ENCODE measurements around the gene CPNE6. TPM values are rescaled to one million over a fixed set of nuclear protein-coding genes. Genes with fewer than 3 reads are reported as not detected.

CPNE6 gene
- polyA plus RNA-seq, 1 experiment: not detected

DNA sequence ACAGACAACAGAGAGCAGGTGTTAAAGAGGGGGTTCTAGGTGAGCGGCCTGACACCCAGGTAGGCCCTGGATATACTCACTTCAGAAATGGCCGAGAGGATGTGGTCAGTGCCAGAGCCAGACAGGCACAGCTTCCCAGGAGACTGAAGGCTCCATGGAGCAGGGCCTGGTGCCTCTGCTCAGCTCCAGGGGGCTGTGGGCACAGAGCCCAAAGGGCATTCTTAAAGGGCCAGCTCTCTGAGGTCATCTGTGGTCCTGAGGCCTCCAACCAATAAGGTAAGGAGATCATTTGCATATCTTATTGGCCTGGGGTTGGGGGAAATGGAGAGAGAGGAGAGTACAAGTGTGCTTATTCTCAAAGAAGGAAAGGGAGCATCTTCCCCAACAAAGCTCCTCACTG lies 13.1 kb downstream of the CPNE6 start:
- H3K9me3 ChIP-seq (ENCODE audit: control insufficient read depth, insufficient read depth, low read length): no peaks in the 10 kb centered on the region; the same call in 1 of the 2 replicates
- ChIA-PET CTCF (interaction anchor here (1.1 to 1.4 kb wide), 2 partner anchors 24 to 26 kb away, joined by 3 to 6 read pairs; no protein-coding TSS in a partner anchor), POLR2A (no interaction called here)
- TF ChIP-seq CTCF (IDR thresholded peaks at IDR 0.05; ENCODE audit: low read depth, low read length): no peak
- H3K27me3 ChIP-seq (ENCODE audit: control insufficient read depth, insufficient read depth, low read length): peaks cover 54% of the 10 kb centered on the region
- H3K27ac ChIP-seq (ENCODE audit: low read depth, low read length): no peak overlapping the region
- no peak for DNase-seq (ENCODE audit: low read depth, low spot score)
- no peak overlapping the region for H3K4me3 ChIP-seq (ENCODE audit: low read depth, low read length)

DNA sequence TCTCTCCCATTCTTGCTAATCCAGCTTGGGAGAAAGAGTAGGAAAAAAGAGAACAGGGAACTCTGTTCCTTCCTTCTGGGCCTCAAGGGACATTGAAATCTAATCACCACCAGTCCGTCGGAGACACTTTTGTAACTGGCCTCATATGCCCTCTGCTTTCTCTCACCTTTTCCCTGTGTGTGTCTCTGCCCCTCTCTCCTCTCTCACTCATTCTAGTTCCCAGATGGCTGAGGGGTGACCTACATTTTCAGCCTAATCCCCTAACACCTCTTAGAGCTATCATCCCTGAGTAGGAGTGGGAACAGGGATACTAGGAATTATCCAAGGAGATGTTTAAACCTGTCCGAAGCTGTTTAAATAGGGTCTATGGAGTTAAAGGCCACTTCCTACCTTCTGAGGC lies 13.9 kb downstream of the CPNE6 start:
- no peak for DNase-seq (ENCODE audit: low read depth, low spot score)
- ChIA-PET CTCF (interaction anchor here (1.1 to 1.7 kb wide), 3 partner anchors 23 to 27 kb away, joined by 3 to 6 read pairs (median 4); no protein-coding TSS in a partner anchor), POLR2A (no interaction called here)
- H3K27me3 ChIP-seq (ENCODE audit: control insufficient read depth, insufficient read depth, low read length): peaks cover 46% of the 10 kb centered on the region
- no peaks in the 10 kb centered on the region; the same call in 1 of the 2 replicates for H3K9me3 ChIP-seq (ENCODE audit: control insufficient read depth, insufficient read depth, low read length)
- no peak overlapping the region for H3K27ac ChIP-seq (ENCODE audit: low read depth, low read length)
- TF ChIP-seq CTCF (IDR thresholded peaks at IDR 0.05; ENCODE audit: low read depth, low read length): no peak
- H3K4me3 ChIP-seq (ENCODE audit: low read depth, low read length): no peak overlapping the region

GRCh38 chr14:24086193-24086955 lies 15.0 kb downstream of the CPNE6 start:
- CTCF ChIA-PET: interaction anchor here (1.0 to 1.7 kb wide), 4 partner anchors 22 to 75 kb away, joined by 3 to 8 read pairs (median 4); partner anchors contain the start of gene IRF9
- DNase-seq (ENCODE audit: low read depth, low spot score): no peak
- H3K9me3 ChIP-seq (ENCODE audit: control insufficient read depth, insufficient read depth, low read length): no peaks in the 10 kb centered on the region; the same call in 1 of the 2 replicates
- peaks cover 39% of the 10 kb centered on the region for H3K27me3 ChIP-seq (ENCODE audit: control insufficient read depth, insufficient read depth, low read length)
- no peak overlapping the region for H3K4me3 ChIP-seq (ENCODE audit: low read depth, low read length)
- POLR2A ChIA-PET: no interaction called here
- no peak for TF ChIP-seq CTCF (IDR thresholded peaks at IDR 0.05; ENCODE audit: low read depth, low read length)
- H3K27ac ChIP-seq (ENCODE audit: low read depth, low read length): no peak overlapping the region

- POLR2A ChIA-PET: no interaction called here
- Histone ChIP-seq H3K4me3 (ENCODE audit: low read depth, low read length) (no peak overlapping the region), H3K27ac (ENCODE audit: low read depth, low read length) (no peak overlapping the region), H3K9me3 (ENCODE audit: control insufficient read depth, insufficient read depth, low read length) (no peaks in the 10 kb centered on the region; the same call in 1 of the 2 replicates), H3K27me3 (ENCODE audit: control insufficient read depth, insufficient read depth, low read length) (peaks cover 35% of the 10 kb centered on the region)
- CTCF ChIA-PET: interaction anchor here (1.0 to 1.7 kb wide), 4 partner anchors 22 to 74 kb away, joined by 3 to 8 read pairs (median 4); partner anchors contain the start of gene IRF9
- TF ChIP-seq CTCF (IDR thresholded peaks at IDR 0.05; ENCODE audit: low read depth, low read length): no peak
- DNase-seq (ENCODE audit: low read depth, low spot score): no peak
Observed at GRCh38 chr14:24087004-24087403, 15.6 kb downstream of the CPNE6 start.

- Histone ChIP-seq H3K4me3 (ENCODE audit: low read depth, low read length) (no peak overlapping the region), H3K9me3 (ENCODE audit: control insufficient read depth, insufficient read depth, low read length) (no peaks in the 10 kb centered on the region), H3K27me3 (ENCODE audit: control insufficient read depth, insufficient read depth, low read length) (peaks cover 24% of the 10 kb centered on the region), H3K27ac (ENCODE audit: low read depth, low read length) (no peak overlapping the region)
- ChIA-PET POLR2A (interaction anchor here (0.7 kb wide), 1 partner anchor 531 kb away, joined by 3 read pairs; no protein-coding TSS in a partner anchor), CTCF (interaction anchor here (0.7 to 8.4 kb wide), 2 partner anchors 27 to 31 kb away, joined by 5 to 196 read pairs; no protein-coding TSS in a partner anchor)
- TF ChIP-seq CTCF (IDR thresholded peaks at IDR 0.05; ENCODE audit: low read depth, low read length): no peak
- no peak for DNase-seq (ENCODE audit: low read depth, low spot score)
Observed at GRCh38 chr14:24088095-24088494, 16.7 kb downstream of the CPNE6 start.
